Measurements from ENCODE around the gene LRRC53.

The LRRC53 gene

GRCh38 chr1:74429580-74429979 is 82.8 kb downstream of the LRRC53 start:
- DNase-seq = no peak

GRCh38 chr1:74427681-74428080 is 84.7 kb downstream of the LRRC53 start:
- DNase-seq = no peak

GRCh38 chr1:74426208-74426937 is 86.0 kb downstream of the LRRC53 start:
- DNase-seq = no peak

GRCh38 chr1:74425676-74426075 is 86.7 kb downstream of the LRRC53 start:
- no peak for DNase-seq

GRCh38 chr1:74423471-74423870 is 88.9 kb downstream of the LRRC53 start:
- DNase-seq = no peak

- peak; percentile 26 for DNase-seq
Measured at GRCh38 chr1:74422421-74423292, 89.8 kb downstream of the LRRC53 start.

- DNase-seq = no peak
Measured at GRCh38 chr1:74420467-74420866, 91.9 kb downstream of the LRRC53 start.

All from NCI-H187 treated with DMSO at 0.1 percent for 48 hours (cell line).